Measurements from ENCODE around the gene WNK1. TPM values are rescaled to one million over a fixed set of nuclear protein-coding genes. Genes with fewer than 3 reads are reported as not detected.
A peak's percentile ranks its signal among the peaks of the same experiment; 100 is the strongest.

Gene WNK1
- total and polyA plus RNA-seq, 2 donors from 2014 or later: 40.2 to 173 TPM

GRCh38 chr12:778615-779014 is 26.2 kb downstream of the WNK1 start:
- DNase-seq: no peak
- H3K36me3 ChIP-seq (ENCODE audit: control insufficient read depth in 2 of 3, insufficient read depth in 3 of 3, low read length in 3 of 3): no peaks in the 10 kb centered on the region
- no peak overlapping the region for H3K9ac ChIP-seq (ENCODE audit: low read length in 3 of 3)
- no peak for FAIRE-seq
- no peaks in the 10 kb centered on the region for H3K9me3 ChIP-seq (ENCODE audit: control insufficient read depth in 2 of 3, insufficient read depth in 1 of 3, low read length in 3 of 3)
- no peak for TF ChIP-seq CTCF (IDR thresholded peaks at IDR 0.05; ENCODE audit: borderline replicate concordance, extremely low read depth, insufficient read depth)
- peaks cover 0 to 9% (median 7%) of the 10 kb centered on the region in 3 donors for H3K4me1 ChIP-seq (ENCODE audit: control insufficient read depth in 2 of 3, insufficient read depth in 2 of 3, low read depth in 1 of 3, low read length in 3 of 3)
- no peak overlapping the region for H3K4me3 ChIP-seq (ENCODE audit: low read length in 3 of 3)
- H3K27me3 ChIP-seq (ENCODE audit: control insufficient read depth, insufficient read depth, low read length): no peaks in the 10 kb centered on the region
- intact Hi-C loops (cut with DNase I): no loop called here
- H3K27ac ChIP-seq (ENCODE audit: low read depth in 2 of 2, low read length in 2 of 2): no peak overlapping the region

GRCh38 chr12:779745-780734 is 27.7 kb downstream of the WNK1 start:
- no peaks in the 10 kb centered on the region for H3K9me3 ChIP-seq (ENCODE audit: control insufficient read depth in 2 of 3, insufficient read depth in 1 of 3, low read length in 3 of 3)
- intact Hi-C loops (cut with DNase I): no loop called here
- no peak overlapping the region for H3K9ac ChIP-seq (ENCODE audit: low read length in 3 of 3)
- no peak overlapping the region for H3K27ac ChIP-seq (ENCODE audit: low read depth in 2 of 2, low read length in 2 of 2)
- TF ChIP-seq CTCF (IDR thresholded peaks at IDR 0.05; ENCODE audit: borderline replicate concordance, extremely low read depth, insufficient read depth): no peak
- H3K36me3 ChIP-seq (ENCODE audit: control insufficient read depth in 2 of 3, insufficient read depth in 3 of 3, low read length in 3 of 3): no peaks in the 10 kb centered on the region
- H3K4me1 ChIP-seq (ENCODE audit: control insufficient read depth in 2 of 3, insufficient read depth in 2 of 3, low read depth in 1 of 3, low read length in 3 of 3): peaks cover 0 to 9% (median 7%) of the 10 kb centered on the region in 3 donors
- H3K4me3 ChIP-seq (ENCODE audit: low read length in 3 of 3): no peak overlapping the region
- peak; percentile 37 for FAIRE-seq
- no peaks in the 10 kb centered on the region for H3K27me3 ChIP-seq (ENCODE audit: control insufficient read depth, insufficient read depth, low read length)
- DNase-seq: peak in 2 of 5 donors; percentile 81 to 84

GRCh38 chr12:780750-781379 is 28.5 kb downstream of the WNK1 start:
- no peak for TF ChIP-seq CTCF (IDR thresholded peaks at IDR 0.05; ENCODE audit: borderline replicate concordance, extremely low read depth, insufficient read depth)
- no peak for FAIRE-seq
- peaks cover 0 to 9% (median 7%) of the 10 kb centered on the region in 3 donors for H3K4me1 ChIP-seq (ENCODE audit: control insufficient read depth in 2 of 3, insufficient read depth in 2 of 3, low read depth in 1 of 3, low read length in 3 of 3)

More at GRCh38 chr12:780750-781379, 28.5 kb downstream of the WNK1 start:
- H3K36me3 ChIP-seq (ENCODE audit: control insufficient read depth in 2 of 3, insufficient read depth in 3 of 3, low read length in 3 of 3): no peaks in the 10 kb centered on the region
- intact Hi-C loops (cut with DNase I): no loop called here
- H3K9me3 ChIP-seq (ENCODE audit: control insufficient read depth in 2 of 3, insufficient read depth in 1 of 3, low read length in 3 of 3): no peaks in the 10 kb centered on the region
- no peak for DNase-seq
- H3K9ac ChIP-seq (ENCODE audit: low read length in 3 of 3): no peak overlapping the region
- H3K4me3 ChIP-seq (ENCODE audit: low read length in 3 of 3): no peak overlapping the region
- H3K27ac ChIP-seq (ENCODE audit: low read depth in 2 of 2, low read length in 2 of 2): no peak overlapping the region
- no peaks in the 10 kb centered on the region for H3K27me3 ChIP-seq (ENCODE audit: control insufficient read depth, insufficient read depth, low read length)
